HepG2 (cell line): ENCODE measurements around the gene IL1RL2. TPM values are rescaled to one million over a fixed set of nuclear protein-coding genes. Genes with fewer than 3 reads are reported as not detected.

Source experiments
- ERF ChIP-seq: IDR thresholded peaks from 2 replicates; pipeline ENCODE4 v1.6.1; 2018; ENCODE audit warnings: missing biosample characterization, missing genetic modification reagents
- FOXK1 ChIP-seq: sonication (generic); formaldehyde crosslinking; IDR thresholded peaks from 2 replicates; pipeline ENCODE4 v1.4.0; 2020; ENCODE audit warnings: low read depth, missing genetic modification reagents, borderline replicate concordance
- HNF1B ChIP-seq: sonication (generic); formaldehyde crosslinking; IDR thresholded peaks from 2 replicates; pipeline ENCODE4 v1.5.1; 2020; ENCODE audit warnings: mild to moderate bottlenecking, moderate library complexity, missing genetic modification reagents
- HNRNPH1 ChIP-seq: fragments of 200-400 bp; formaldehyde crosslinking; optimal IDR thresholded peaks from 2 replicates; pipeline ENCODE3; 2017; ENCODE audit warnings: mild to moderate bottlenecking, low read depth, low read length
- MBD4 ChIP-seq: IDR thresholded peaks from 2 replicates; pipeline ENCODE4 v1.6.1; 2012; ENCODE audit warnings: low read length, inconsistent platforms, borderline replicate concordance
- PAX8 ChIP-seq: sonication (generic); formaldehyde crosslinking; IDR thresholded peaks from 2 replicates; pipeline ENCODE4 v1.8.0; 2022; ENCODE audit warnings: mild to moderate bottlenecking, missing genetic modification reagents, borderline replicate concordance
- PITX1 ChIP-seq: sonication (generic); formaldehyde crosslinking; IDR thresholded peaks from 2 replicates; pipeline ENCODE4 v1.5.1; 2020; ENCODE audit warnings: mild to moderate bottlenecking, missing genetic modification reagents
- REST ChIP-seq, 2 experiments: IDR thresholded peaks; 2 replicates each; pipeline ENCODE4 v1.6.1; 2011 to 2012; ENCODE audit warnings: low read length in 2 of 2, borderline replicate concordance in 1 of 2, low read depth in 1 of 2, mild to moderate bottlenecking in 1 of 2, moderate library complexity in 1 of 2
- RFX5 ChIP-seq: IDR thresholded peaks from 2 replicates; pipeline ENCODE4 v1.6.1; 2011; ENCODE audit warnings: low read depth, low read length, improper control_type of control experiment
- SMAD9 ChIP-seq: sonication (generic); formaldehyde crosslinking; IDR thresholded peaks from 2 replicates; pipeline ENCODE4 v1.5.1; 2020; ENCODE audit warnings: mild to moderate bottlenecking, missing genetic modification reagents
- SOX6 ChIP-seq, 2 experiments: fragments of 450-650 bp in 1 of 2; sonication (generic) in 1 of 2; formaldehyde crosslinking in 1 of 2; IDR thresholded peaks; 2 replicates each; pipeline versions ENCODE4 v1.4.0 to v1.6.1; 2017 to 2020; ENCODE audit warnings: antibody characterized with exemption in 1 of 2, mild to moderate bottlenecking in 1 of 2, missing genetic modification reagents in 1 of 2
- TARDBP ChIP-seq: sonication (generic); formaldehyde crosslinking; IDR thresholded peaks from 2 replicates; pipeline ENCODE4 v1.8.0; 2022; ENCODE audit warnings: mild to moderate bottlenecking, missing genetic modification reagents
- ZNF124 ChIP-seq: sonication (generic); formaldehyde crosslinking; IDR thresholded peaks from 2 replicates; pipeline ENCODE4 v1.4.0; 2020; ENCODE audit warnings: missing genetic modification reagents
- ZNF180 ChIP-seq: sonication (generic); formaldehyde crosslinking; IDR thresholded peaks from 2 replicates; pipeline ENCODE4 v1.4.0; 2020; ENCODE audit warnings: low read depth, missing genetic modification reagents, borderline replicate concordance
- ZNF552 ChIP-seq: sonication (generic); formaldehyde crosslinking; IDR thresholded peaks from 2 replicates; pipeline ENCODE4 v1.9.0; 2022; ENCODE audit warnings: missing genetic modification reagents, mild to moderate bottlenecking, borderline replicate concordance
- ZNF703 ChIP-seq: sonication (generic); formaldehyde crosslinking; IDR thresholded peaks from 2 replicates; pipeline ENCODE4 v1.5.1; 2020; ENCODE audit warnings: missing genetic modification reagents, mild to moderate bottlenecking, moderate library complexity, borderline replicate concordance
- polyA plus RNA-seq, 8 experiments: library from polyadenylated mRNA; depleted of rRNA in 3 of 8; stranded (reverse) in 7 of 8; unstranded in 1 of 8; fragments of >200 nt; fragmentation: Illumina TruSeq in 4 of 8; extraction: Trizol in 4 of 8; gene quantifications; 2 replicates each; pipeline versions ENCODE4 v1.2.1 to v1.2.3, GENCODE V29; 2011 to 2016; ENCODE audit warnings: low read depth in 4 of 8, missing spikeins in 1 of 8, mixed read lengths in 1 of 8; ENCODE audit not compliant: insufficient read depth in 1 of 8
- total RNA-seq, 5 experiments: library from RNA; depleted of rRNA; stranded (reverse); fragments of >200 nt; fragmentation: Illumina TruSeq; extraction: Trizol; gene quantifications; 2 replicates each; pipeline ENCODE4 v1.2.3, GENCODE V29; 2016; ENCODE audit warnings: low read depth in 1 of 5
- TF ChIP-seq, protein P1 (sequence below): sonication (generic); formaldehyde crosslinking; conservative IDR thresholded peaks from 2 replicates; pipeline ENCODE4 v1.4.0; 2020; ENCODE audit warnings: missing genetic modification reagents
- TF ChIP-seq, protein P2 (sequence below): sonication (generic); formaldehyde crosslinking; IDR thresholded peaks from 2 replicates; pipeline ENCODE4 v1.5.0; 2020; ENCODE audit warnings: mild to moderate bottlenecking, missing genetic modification reagents, moderate library complexity
- TF ChIP-seq, protein P3 (sequence below): conservative IDR thresholded peaks from 2 replicates; pipeline ENCODE4 v1.6.1; 2018; ENCODE audit warnings: missing genetic modification reagents

Gene IL1RL2
- total and polyA plus RNA-seq, 2 of the 13 experiments (the other 11 are each of a cell fraction or from before 2014, with no cell fraction given), result 0.03 TPM; not detected in 1

GRCh38 chr2:102251042-102251848, 64.4 kb downstream of the IL1RL2 start (continued):
- TF ChIP-seq, protein P1, sequence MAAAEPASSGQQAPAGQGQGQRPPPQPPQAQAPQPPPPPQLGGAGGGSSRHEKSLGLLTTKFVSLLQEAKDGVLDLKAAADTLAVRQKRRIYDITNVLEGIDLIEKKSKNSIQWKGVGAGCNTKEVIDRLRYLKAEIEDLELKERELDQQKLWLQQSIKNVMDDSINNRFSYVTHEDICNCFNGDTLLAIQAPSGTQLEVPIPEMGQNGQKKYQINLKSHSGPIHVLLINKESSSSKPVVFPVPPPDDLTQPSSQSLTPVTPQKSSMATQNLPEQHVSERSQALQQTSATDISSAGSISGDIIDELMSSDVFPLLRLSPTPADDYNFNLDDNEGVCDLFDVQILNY (CRISPR knock-in tag), result peak; percentile 51; the same call in 1 of the 2 replicates
- TF ChIP-seq ZNF552 (CRISPR knock-in tag) (no peak), FOXK1 (CRISPR knock-in tag) (no peak), PITX1 (CRISPR knock-in tag) (0 out of 2 replicates have a peak, but pooled peaks have one; percentile 6), ERF (no peak), TARDBP (no peak), MBD4 (no peak), RFX5 (no peak), PAX8 (CRISPR knock-in tag) (peak; percentile 69; the same call in 1 of the 2 replicates), ZNF703 (CRISPR knock-in tag) (no peak), ZNF180 (no peak), SMAD9 (CRISPR knock-in tag) (no peak), ZNF124 (no peak), SOX6 (IDR thresholded peaks at IDR 0.05) (no peak), SOX6 (CRISPR knock-in tag; IDR thresholded peaks at IDR 0.05) (0 out of 2 replicates have a peak, but pooled peaks have one; percentile 34), HNRNPH1 (no peak), REST (IDR thresholded peaks at IDR 0.05; ENCODE audit: borderline replicate concordance in 1 of 2, low read depth in 1 of 2, low read length in 2 of 2) (no peak), HNF1B (0 out of 2 replicates have a peak, but pooled peaks have one; percentile 29)
- TF ChIP-seq, protein P2, sequence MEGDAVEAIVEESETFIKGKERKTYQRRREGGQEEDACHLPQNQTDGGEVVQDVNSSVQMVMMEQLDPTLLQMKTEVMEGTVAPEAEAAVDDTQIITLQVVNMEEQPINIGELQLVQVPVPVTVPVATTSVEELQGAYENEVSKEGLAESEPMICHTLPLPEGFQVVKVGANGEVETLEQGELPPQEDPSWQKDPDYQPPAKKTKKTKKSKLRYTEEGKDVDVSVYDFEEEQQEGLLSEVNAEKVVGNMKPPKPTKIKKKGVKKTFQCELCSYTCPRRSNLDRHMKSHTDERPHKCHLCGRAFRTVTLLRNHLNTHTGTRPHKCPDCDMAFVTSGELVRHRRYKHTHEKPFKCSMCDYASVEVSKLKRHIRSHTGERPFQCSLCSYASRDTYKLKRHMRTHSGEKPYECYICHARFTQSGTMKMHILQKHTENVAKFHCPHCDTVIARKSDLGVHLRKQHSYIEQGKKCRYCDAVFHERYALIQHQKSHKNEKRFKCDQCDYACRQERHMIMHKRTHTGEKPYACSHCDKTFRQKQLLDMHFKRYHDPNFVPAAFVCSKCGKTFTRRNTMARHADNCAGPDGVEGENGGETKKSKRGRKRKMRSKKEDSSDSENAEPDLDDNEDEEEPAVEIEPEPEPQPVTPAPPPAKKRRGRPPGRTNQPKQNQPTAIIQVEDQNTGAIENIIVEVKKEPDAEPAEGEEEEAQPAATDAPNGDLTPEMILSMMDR (CRISPR knock-in tag), result peak; percentile 85
- TF ChIP-seq, protein P3, sequence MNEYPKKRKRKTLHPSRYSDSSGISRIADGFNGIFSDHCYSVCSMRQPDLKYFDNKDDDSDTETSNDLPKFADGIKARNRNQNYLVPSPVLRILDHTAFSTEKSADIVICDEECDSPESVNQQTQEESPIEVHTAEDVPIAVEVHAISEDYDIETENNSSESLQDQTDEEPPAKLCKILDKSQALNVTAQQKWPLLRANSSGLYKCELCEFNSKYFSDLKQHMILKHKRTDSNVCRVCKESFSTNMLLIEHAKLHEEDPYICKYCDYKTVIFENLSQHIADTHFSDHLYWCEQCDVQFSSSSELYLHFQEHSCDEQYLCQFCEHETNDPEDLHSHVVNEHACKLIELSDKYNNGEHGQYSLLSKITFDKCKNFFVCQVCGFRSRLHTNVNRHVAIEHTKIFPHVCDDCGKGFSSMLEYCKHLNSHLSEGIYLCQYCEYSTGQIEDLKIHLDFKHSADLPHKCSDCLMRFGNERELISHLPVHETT, result no peak
